Aorta (tissue), 5 donors: Measurements from ENCODE around the gene SEC23IP. TPM values are rescaled to one million over a fixed set of nuclear protein-coding genes. Genes with fewer than 3 reads are reported as not detected.
"Not testable (repeated sequence)": the region's sequence is repeated elsewhere in the genome, so short reads cannot be mapped to it uniquely, and the experiment has no call there.

ENCODE experiments used
- ATAC-seq: fragments of 200-7000 bp; cut with Tn5 transposase; one replicate; pipeline ENCODE4 v1.9.1; 2022; ENCODE audit warnings: moderate library complexity; ENCODE audit not compliant: low FRiP score
- DNase-seq, 2 donors: peaks; one replicate each; pipeline ENCODE4 v3.0.0-alpha.2; 2020
- H3K27ac ChIP-seq, 2 donors: one replicate each; pipeline ENCODE4 v1.5.1; 2013; ENCODE audit warnings: low read length in 2 of 2, mild to moderate bottlenecking in 2 of 2, moderate library complexity in 2 of 2, control low read depth in 1 of 2, inconsistent platforms in 1 of 2, low read depth in 1 of 2
- H3K27me3 ChIP-seq, 2 donors: one replicate each; pipeline ENCODE4 v1.6.1; 2013; ENCODE audit warnings: control low read depth in 1 of 2, low read length in 1 of 2, mild to moderate bottlenecking in 1 of 2, moderate library complexity in 1 of 2; ENCODE audit not compliant: insufficient read depth in 2 of 2, control insufficient read depth in 1 of 2
- H3K36me3 ChIP-seq, 2 donors: one replicate each; pipeline ENCODE4 v1.6.1; 2013; ENCODE audit warnings: control low read depth in 1 of 2, low read length in 1 of 2, mild to moderate bottlenecking in 1 of 2; ENCODE audit not compliant: insufficient read depth in 2 of 2, control insufficient read depth in 1 of 2
- H3K4me1 ChIP-seq, 2 donors: one replicate each; pipeline ENCODE4 v1.6.1; 2013; ENCODE audit warnings: low read length in 2 of 2, control low read depth in 1 of 2, mild to moderate bottlenecking in 1 of 2, moderate library complexity in 1 of 2; ENCODE audit not compliant: insufficient read depth in 2 of 2, control insufficient read depth in 1 of 2
- H3K4me3 ChIP-seq, 2 donors: one replicate each; pipeline ENCODE4 v1.5.1; 2013; ENCODE audit warnings: low read length in 2 of 2, control low read depth in 1 of 2, mild to moderate bottlenecking in 1 of 2
- H3K9me3 ChIP-seq: one replicate; pipeline ENCODE4 v1.6.1; 2013; ENCODE audit warnings: mild to moderate bottlenecking, low read length; ENCODE audit not compliant: control insufficient read depth
- WGBS, 2 donors: extraction: QIAGEN DNeasy Blood & Tissue Kit; methylation state at CpG; one replicate each; pipeline ENCODE4 v1.1.7; 2013; 5-methylcytosine and 5-hydroxymethylcytosine counted together
- intact Hi-C, 2 donors: fragments of 100-400 bp; cut with DNase I; formaldehyde crosslinking; loops; one replicate each; pipeline versions ENCODE4 v1.14.2 to v1.15.0; 2022
- polyA plus RNA-seq, 2 donors: library from polyadenylated mRNA; stranded (reverse); fragments of 200-250 nt; gene quantifications; one replicate each; pipeline ENCODE4 v1.2.3, GENCODE V29; 2013
- total RNA-seq, 2 donors: library from RNA; stranded (reverse); fragmentation: NEBNext Ultra II Directional; extraction: Animal tissue kit (Norgen Biotek cat#: 25700); gene quantifications; one replicate each; pipeline ENCODE4 v1.2.1, GENCODE V29; 2021
- donor health status: healthy with polysubstance abuse.
- donor health status: Bipolar disorder and iron deficiency.
- donor health status: DM: no; HTN: no; CAD: no.
- donor health status: DM: no; HTN: no; CAD: no.
- donor health status: DM: yes; HTN: yes; CAD: no.

Gene SEC23IP
- total and polyA plus RNA-seq, 4 donors: 7.2 to 52.0 (median 28.7) TPM

DNA sequence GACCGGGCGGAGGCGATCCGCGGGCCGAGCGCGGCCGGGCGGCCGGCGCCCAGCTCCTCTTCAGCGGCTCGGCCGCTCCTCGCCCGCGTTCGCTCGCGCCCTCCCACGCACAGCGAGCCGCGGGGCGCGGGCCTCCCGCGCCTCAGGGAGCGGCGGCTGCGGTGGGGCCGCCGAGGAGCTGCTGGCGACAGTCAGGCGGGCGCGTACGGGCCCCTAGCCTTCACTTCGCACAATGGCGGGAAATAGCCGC lies 20.0 kb upstream of the SEC23IP start, which contains the start of gene MCMBP:
Gene MCMBP, minus strand, starts transcription at position 234 of the 250 bp plus-strand sequence. CDS start 259 bp downstream, outside the sequence.
- H3K36me3 ChIP-seq: no peaks in the 10 kb centered on the region
- no peaks in the 10 kb centered on the region for H3K9me3 ChIP-seq
- WGBS, 2 donors: 0% methylated on average over 21 to 42 of the region's 42 CpGs
- intact Hi-C loops: loop anchor here in 1 of 2 donors (5.0 kb wide), 1 partner anchor 190 kb away; no protein-coding TSS in a partner anchor
- H3K4me3 ChIP-seq: peak within 1 kb of the TSS; percentile 95 to 97
- H3K4me1 ChIP-seq: peaks cover under 1 to 4% of the 10 kb centered on the region in 2 donors
- peaks cover 0 to 1% of the 10 kb centered on the region in 2 donors for H3K27me3 ChIP-seq
- no peak for ATAC-seq
- H3K27ac ChIP-seq: peak within 1 kb of the TSS; percentile 61 to 83
- DNase-seq: no peak

DNA sequence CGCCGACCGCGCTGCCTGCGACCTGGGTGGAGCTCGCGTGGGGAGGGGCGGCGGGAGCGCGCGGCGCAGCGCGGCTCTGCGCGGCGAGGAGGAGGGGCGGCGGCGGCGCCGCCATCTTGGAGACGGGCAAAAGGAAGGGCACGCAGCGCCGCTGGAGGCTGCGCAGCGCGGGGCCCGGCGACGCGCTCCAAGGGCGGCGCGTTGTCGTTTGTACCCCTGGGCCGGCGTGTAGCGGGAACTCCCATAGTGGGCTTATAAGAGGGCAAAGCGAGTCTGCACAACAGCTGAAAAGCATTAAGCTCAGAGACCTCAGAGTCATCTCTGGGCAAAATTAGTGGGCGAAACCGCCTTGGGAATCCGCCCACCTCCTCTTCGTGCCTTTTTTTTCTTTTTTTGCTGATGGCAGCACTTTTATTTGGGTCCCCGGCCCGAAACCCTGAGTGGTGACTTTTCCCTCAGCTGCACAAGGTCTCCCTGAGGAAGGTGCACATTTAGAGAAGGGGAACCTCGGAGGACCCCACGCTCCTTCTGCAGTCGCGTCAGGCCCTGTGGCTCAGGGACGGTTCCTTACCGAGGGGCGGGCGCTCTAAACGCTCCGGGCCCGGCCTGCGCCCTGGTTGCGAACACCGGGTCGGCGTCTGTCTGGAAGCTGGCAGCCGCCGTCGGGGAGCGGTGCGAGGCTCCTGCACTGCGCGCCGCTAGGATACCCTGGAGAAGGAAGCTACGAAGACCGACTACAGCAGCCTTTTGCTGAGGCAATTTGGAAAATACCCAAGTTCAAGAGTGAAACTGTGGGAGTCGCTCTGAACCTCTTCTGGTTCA lies 19.5 kb upstream of the SEC23IP start:
- ATAC-seq (peak; percentile 99), DNase-seq (peak; percentile 94 to 96)
- peak overlapping the region; percentile 61 to 83 for H3K27ac ChIP-seq
- WGBS, 2 donors: 0% methylated on average over 64 to 75 of the region's 75 CpGs
- intact Hi-C loops: loop anchor here in 1 of 2 donors (1.0 to 5.0 kb wide), 2 partner anchors 19 to 191 kb away; partner anchors contain the start of gene SEC23IP
- H3K27me3 ChIP-seq: peaks cover 0 to 1% of the 10 kb centered on the region in 2 donors
- peaks cover 0 to 4% of the 10 kb centered on the region in 2 donors for H3K4me1 ChIP-seq
- no peaks in the 10 kb centered on the region for H3K9me3 ChIP-seq
- no peaks in the 10 kb centered on the region for H3K36me3 ChIP-seq
- peak overlapping the region; percentile 95 to 97 for H3K4me3 ChIP-seq

DNA sequence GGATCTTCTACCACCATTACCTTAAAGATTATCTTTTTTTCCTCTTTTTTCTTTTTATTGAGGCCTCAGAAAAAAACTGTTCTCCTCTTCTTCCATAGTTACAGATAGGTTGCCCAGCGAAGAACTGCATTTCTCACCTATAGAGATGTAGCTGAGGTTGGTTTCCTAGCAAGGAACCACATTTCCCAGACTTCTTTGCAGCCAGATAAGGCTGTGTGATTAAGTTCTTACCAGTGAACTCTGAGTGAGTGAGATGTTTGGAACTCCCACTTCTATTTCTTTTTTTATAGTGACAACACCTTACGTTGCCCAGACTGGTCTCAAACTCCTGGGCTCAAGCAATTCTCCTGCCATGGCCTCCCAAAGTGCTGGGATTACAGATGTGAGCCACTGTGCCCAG lies 14.0 kb upstream of the SEC23IP start:
- Histone ChIP-seq H3K9me3 (no peaks in the 10 kb centered on the region), H3K36me3 (no peaks in the 10 kb centered on the region), H3K4me3 (no peak overlapping the region), H3K27me3 (no peaks in the 10 kb centered on the region), H3K4me1 (peaks cover 0 to 4% of the 10 kb centered on the region in 2 donors), H3K27ac (no peak overlapping the region)
- DNase-seq (no peak), ATAC-seq (no peak)
- 53 to 68% methylated on average over 2 of the region's 2 CpGs for WGBS, 2 donors
- intact Hi-C loops: no loop called here

DNA sequence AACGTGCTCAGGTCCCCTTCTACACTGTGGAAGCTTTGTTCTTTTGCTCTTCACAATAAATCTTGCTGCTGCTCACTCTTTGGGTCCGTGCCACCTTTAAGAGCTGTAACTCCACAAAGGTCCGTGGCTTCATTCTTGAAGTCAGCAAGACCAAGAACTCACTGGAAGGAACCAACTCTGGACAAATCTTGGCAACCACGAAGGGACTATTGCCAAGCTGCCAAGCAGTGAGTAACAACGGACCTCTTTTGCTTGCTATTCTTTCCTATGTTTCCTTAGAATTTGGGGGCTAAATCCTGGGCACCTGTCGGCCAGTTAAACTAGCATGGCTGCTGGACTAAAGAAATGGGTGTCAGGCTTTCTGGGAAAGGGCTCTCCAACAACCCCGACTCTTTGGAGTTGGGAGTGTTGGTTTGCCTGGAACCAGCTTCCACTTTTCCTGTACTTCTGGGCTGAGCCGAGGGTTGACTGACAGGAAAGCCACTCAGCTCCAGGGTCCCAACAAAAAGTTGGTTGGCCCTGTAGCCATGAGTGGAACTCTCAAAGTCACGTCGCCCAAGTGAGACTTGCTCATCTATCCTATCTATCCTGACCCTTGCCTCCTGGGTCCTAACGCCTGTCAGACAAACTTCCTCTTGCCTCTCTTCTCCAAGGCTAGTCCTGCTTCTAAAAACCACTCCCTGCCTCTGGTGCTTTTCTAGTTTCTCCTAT lies 8.5 kb upstream of the SEC23IP start:
- H3K4me1 ChIP-seq, H3K27ac ChIP-seq, ATAC-seq, H3K36me3 ChIP-seq, H3K9me3 ChIP-seq, DNase-seq, H3K4me3 ChIP-seq, H3K27me3 ChIP-seq, intact Hi-C loops: not testable (repeated sequence)
- WGBS, 2 donors: 51 to 60% methylated on average over 11 of the region's 11 CpGs

DNA sequence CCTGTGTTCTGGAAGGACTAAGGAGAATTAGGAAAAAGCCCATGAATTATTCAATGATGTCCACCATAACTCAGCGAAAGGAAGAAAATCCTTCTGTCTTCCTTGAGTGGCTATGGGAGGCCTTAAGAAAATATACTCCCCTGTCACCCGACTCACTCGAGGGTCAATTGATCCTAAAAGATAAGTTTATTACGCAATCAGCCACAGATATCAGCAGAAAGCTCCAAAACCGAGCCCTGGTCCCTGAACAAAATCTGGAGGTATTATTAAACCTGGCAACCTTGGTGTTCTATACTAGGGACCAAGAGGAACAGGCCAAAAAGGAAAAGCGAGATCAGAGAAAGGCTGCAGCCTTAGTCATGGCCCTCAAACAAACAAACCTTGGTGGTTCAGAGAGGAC lies 6.5 kb upstream of the SEC23IP start:
- H3K4me1 ChIP-seq, H3K27ac ChIP-seq, H3K4me3 ChIP-seq, H3K36me3 ChIP-seq, ATAC-seq, intact Hi-C loops, DNase-seq, H3K27me3 ChIP-seq, H3K9me3 ChIP-seq: not testable (repeated sequence)
- WGBS, 2 donors: 85 to 90% methylated on average over 6 of the region's 6 CpGs

DNA sequence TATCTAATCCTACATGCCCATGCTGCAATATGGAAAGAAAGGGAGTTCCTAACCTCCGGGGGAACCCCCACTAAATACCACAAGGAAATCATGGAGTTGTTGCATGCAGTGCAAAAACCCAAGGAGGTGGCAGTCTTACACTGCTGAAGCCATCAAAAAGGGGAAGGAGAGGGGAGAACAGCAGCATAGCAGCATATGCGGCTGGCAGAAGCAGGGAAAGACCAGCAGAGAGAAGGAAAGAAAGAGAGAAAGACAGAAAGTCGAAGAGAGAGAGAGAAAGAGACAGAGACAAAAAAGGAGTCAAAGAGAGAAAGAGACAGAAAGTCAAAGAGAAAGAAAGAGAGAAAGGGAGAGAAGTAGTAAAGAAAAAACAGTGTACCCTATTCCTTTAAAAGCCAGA lies 3.8 kb upstream of the SEC23IP start:
- DNase-seq, H3K27me3 ChIP-seq, ATAC-seq, H3K4me1 ChIP-seq, H3K36me3 ChIP-seq, H3K27ac ChIP-seq, H3K9me3 ChIP-seq, intact Hi-C loops, H3K4me3 ChIP-seq: not testable (repeated sequence)
- 79 to 82% methylated on average over 3 of the region's 3 CpGs for WGBS, 2 donors

DNA sequence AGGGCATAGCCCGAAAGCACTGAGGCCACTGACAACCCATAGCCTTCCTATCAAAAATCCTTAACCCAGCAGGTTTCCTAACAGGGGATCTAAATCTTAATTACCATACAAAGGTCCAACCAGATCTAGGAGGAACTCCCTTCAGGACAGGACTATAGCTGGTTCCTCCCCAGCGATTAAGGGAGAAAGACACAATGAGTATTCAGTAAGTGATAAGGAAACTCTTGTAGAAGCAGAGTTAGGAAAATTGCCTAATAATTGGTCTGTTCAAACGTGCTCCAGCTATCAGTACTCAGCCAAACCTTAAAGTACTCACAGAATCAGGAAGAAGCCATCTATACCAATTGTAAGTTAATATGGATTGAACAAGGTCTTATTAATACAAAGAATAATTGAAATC lies 3.3 kb upstream of the SEC23IP start:
- ATAC-seq, H3K27me3 ChIP-seq, intact Hi-C loops, H3K27ac ChIP-seq, H3K4me1 ChIP-seq, H3K9me3 ChIP-seq, DNase-seq, H3K36me3 ChIP-seq, H3K4me3 ChIP-seq: not testable (repeated sequence)
- 74 to 81% methylated on average over 3 of the region's 3 CpGs for WGBS, 2 donors

DNA sequence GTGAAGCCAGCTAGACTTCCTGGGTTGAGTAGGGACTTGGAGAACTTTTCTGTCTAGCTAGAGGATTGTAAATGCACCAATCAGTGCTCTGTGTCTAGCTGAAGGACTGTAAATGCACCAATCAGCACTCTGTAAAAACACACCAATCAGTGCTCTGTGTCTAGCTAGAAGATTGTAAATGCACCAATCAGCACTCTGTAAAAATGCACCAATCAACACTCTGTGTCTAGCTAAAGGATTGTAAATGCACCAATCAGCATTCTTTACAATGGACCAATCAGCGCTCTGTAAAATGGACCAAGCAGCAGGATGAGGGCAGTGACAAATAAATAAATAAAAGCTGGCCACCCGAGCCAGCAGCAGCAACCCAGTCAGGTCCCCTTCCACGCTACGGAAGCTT lies 2.2 kb upstream of the SEC23IP start:
- H3K27ac ChIP-seq, H3K4me1 ChIP-seq, H3K36me3 ChIP-seq, ATAC-seq, DNase-seq, H3K9me3 ChIP-seq, H3K27me3 ChIP-seq, H3K4me3 ChIP-seq, intact Hi-C loops: not testable (repeated sequence)
- WGBS, 2 donors: 83 to 86% methylated on average over 4 of the region's 4 CpGs
